Stimulated activated CD8-positive, alpha-beta memory T cell treated with anti-CD3 and anti-CD28 coated beads, Interleukin-4, amount 100 ng/mL, for 48 hours (primary cell): Measurements from ENCODE around the gene TLR3.

Source experiments
- DNase-seq: peaks from one replicate; pipeline ENCODE4 v3.0.0-alpha.2; 2020

TLR3 gene

DNA sequence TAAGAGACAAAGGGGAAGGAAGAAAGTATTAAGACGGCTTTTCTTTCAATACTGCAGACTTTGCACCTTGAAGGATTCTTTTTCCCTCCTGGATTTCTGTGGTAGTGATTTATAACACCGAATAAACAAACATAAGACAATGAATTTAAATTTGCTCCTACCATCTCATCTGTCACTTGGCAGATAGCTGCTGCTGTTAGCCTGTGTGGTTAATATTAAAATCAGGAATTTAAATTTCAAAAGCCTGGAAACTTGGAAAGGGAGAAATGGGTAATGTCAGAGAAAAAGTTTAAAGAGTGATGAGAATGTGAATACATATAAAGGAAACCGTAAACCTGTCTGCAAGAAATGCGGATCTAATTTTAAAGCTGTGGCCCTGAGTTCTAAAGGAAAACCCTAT is 39.0 kb downstream of the TLR3 start:
- DNase-seq: no peak

DNA sequence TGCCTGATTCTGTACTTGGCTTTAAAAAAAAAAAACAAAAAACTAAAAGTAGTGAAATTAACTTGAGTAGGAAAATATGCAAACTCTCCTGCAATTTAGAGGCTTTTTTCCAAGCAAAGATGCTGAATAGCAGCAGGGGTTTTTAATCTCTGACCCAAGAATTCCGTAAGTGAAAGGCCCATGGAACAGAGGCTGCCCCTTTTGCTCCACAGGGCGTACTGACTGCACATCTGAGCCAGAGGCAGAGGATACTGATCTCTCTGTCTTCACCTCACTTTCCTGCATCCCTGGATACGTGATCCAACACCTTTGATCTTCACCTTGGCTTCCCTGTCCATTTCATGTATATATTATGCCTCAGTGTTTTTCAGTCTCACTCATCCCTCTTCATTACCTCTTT is 39.4 kb downstream of the TLR3 start:
- DNase-seq: no peak

DNA sequence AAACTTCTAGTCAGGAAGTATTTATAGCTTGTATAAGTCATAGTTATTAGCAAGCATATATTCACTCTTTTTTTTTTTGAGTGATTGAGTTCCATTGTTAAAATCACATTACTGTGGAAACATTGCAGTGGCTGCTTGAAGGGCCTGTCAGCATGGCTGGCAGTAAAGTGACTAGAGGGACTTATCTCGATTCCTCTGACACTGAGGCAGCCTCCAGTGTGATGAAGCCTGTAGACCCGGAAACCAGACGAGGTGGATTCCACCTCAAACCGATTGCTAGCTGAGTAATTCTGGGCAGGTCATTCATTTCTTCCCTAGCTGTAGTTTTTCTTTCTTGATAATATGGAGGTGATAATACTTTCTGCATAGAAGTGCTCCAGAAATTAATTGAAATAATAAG is 40.3 kb downstream of the TLR3 start:
- no peak for DNase-seq

DNA sequence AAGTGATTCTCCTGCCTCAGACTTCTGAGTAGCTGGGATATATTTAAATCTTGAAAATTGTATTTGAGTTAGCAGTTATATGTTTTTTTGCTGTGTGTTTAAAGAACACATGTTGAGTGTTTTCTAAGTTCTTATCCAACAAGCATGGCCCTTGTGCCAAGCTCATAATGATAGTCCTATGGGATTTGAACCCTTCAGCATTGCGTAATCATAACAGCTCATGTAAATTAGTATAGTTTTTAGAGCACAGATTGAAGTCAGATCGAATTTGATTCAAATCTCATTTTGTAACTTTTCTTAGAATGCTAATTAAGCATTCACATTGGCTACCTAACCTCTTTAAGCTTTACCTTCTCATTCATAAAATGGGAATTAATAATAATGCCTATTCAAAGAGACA is 47.7 kb downstream of the TLR3 start:
- DNase-seq: no peak

DNA sequence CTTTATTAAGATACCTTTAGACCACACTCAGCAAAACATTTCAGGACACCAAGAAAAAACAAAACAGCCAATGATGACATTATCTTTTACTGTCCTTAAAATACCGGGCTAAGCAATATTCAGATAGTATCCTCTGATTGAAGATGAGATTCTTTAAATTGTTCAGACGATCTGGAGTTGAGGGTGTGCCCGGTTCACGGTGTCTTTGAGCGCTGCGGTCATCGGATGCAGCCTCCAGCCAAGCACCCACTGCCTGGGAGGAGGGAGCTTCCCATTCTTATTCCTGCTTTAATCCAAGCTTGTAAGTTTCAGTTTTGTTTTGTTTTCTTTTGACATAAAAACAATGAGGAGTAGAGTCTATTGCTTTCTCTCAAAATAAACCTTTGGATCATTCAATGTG is 49.6 kb downstream of the TLR3 start:
- DNase-seq: no peak

DNA sequence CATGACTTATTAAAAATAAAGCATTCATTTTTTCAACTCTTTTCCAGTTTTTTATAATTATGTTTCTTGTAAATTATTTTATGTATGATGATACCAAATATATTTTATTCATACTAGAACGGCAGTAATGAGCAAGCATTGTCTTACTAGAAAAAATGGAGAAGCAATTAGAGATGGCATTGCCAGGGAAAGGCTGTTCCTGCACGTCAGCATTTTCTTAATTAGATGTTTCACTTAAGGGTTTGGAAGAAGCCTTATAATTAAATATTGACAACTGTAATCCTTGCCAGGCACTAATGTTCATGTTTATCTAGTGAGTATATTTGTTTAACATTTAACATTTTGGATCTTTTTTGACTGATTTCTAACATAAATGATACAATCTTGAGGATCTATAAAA is 52.1 kb downstream of the TLR3 start:
- DNase-seq: no peak

DNA sequence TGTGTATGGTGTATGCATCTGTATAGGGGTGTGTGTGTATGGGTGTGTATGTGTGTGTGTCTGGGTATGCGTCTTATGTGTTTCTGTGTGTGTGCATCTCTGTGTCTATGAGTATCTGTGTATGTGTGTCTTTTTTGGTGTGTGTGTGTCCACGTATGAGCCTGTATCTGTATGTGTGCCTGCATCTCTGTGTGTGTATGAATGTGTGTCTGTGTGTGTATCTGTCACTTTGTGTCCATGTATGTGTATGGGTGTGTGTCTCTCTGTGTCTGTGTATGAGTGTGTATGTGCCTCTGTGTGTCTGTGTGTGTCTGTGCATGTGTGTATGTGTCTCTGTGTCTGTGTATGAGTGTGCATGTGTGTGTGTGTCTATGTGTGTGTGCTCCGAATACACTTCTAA is 59.9 kb downstream of the TLR3 start:
- DNase-seq: no peak

DNA sequence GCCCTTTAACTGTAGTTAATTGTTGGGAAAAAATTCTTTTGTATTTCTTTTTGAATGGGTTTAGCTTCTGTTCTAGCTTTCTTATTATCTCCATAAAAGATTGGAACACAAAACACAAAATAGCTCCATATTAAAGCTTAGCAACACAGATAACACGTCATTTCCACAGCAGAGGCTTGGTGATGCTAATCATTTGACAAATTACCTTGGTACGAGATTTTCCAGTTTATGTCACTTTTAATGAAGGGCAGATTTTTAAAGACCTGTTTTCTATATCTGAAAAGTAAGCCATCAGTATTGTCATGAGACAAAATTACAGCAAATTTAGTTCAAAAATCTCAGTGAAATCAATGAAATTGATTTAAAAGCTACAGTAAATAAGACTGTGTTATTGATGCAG is 63.0 kb downstream of the TLR3 start:
- no peak for DNase-seq

DNA sequence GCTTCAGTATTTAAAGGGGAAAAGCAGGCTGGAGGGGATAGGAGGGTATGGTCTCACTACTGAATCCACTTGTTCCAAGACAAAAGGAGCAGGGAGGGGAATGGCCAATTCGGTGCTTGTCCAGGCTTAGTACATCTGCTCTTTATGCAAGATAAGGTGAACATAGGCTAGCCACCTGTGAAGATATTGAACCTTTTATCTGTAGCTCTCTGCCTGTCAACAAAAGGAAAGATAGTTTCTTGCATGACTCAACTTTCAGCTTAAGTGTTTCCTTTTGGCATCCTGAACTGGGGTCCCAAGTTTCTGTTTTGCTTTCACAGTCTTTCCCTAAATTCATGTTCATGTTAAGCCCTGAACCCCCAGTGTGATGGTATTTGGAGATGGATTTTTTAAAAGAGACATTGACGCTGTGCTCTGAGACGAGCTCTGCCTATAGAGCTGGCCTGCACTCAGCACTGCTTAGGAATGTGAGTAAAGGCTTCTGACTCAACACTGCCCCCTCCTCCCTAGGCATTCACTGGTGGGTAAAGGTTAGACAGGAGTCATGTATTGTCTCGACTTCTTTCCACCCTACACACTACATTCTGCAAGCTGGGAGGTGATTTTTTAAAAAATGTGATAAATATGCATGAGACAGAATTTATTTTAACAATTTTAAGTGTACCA is 63.8 kb downstream of the TLR3 start:
- no peak for DNase-seq

DNA sequence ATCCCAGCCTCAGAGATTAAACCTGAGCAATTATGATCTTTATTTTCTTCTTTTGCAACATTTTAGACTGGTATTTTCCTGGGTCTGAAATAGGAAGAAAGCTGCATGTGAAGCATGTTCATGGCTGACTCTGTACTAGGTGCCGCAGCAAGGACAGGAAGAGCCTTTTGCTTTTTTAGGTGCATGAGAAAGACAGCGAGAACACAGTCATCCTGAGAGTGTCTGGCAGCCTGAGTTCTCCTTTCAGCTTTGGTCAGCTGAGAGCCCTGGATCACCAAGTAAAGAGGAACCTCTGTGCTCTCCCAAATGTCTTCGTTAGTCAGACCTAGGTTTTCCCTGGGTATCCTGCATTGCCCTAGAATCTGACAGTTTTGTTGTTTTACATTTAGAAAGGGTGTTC is 65.3 kb downstream of the TLR3 start:
- no peak for DNase-seq

DNA sequence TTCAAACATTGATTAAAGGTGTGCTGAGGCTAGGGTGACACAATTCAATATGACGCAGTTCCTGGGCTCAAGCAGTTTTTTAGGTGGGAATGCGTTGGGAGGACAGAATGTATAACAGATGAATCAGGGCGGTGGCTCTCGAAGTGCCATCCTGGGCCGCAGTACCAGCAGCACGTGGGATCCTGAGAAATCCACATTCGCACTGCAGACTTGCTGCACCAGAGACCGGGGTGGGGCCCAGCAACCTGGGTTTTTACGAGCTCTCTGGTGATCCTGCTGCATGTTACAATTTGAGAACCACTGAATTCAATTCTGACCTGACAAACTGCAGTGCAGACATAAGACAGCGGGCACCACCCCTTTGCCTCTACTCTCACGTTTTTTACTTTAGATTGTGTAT is 65.9 kb downstream of the TLR3 start:
- DNase-seq: no peak

DNA sequence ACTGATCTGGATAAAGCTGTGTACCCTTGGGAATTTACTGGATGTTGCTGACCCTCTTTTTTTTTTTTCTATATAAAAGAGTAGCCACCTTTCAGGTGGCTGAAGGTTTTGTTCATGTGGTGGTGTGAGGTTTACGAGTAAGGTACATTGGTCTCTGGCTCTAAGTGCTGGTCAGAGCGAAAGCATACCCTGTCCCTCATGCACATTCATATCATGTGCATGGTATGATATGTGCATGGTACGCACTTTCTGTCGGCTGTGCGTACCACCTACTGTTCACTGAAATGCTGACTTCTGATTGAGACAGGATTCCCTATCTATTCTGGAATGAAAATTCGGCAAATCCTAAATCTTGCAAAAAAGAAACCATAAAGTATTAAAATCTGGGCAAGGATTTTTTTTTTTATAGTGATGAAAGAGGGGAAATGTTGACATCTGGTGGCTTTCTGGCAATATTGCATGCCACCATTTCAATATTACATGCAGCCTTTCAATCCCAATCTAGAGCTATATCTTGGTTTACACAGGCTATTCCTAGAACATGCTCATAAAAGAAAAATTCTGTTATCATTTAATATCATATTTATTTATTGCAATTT is 68.3 kb downstream of the TLR3 start:
- no peak for DNase-seq
